ENCODE measurements around the gene RNF167.
A peak's percentile ranks its signal among the peaks of the same experiment; 100 is the strongest.

Gene RNF167

DNA sequence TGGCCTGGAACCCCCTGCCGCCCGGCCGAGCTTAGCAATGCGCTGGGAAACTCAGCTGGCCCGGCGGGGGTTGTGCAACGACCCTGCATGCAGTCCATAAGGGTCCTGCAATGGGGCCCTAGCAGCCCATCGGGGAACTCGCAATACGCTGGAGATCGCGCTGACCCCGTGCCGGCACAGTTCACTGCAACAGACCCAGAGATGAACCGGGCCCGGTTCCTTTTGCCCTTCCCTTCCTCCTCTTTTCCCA, 597 bp upstream of the RNF167 start:
- TF ChIP-seq, protein P1, sequence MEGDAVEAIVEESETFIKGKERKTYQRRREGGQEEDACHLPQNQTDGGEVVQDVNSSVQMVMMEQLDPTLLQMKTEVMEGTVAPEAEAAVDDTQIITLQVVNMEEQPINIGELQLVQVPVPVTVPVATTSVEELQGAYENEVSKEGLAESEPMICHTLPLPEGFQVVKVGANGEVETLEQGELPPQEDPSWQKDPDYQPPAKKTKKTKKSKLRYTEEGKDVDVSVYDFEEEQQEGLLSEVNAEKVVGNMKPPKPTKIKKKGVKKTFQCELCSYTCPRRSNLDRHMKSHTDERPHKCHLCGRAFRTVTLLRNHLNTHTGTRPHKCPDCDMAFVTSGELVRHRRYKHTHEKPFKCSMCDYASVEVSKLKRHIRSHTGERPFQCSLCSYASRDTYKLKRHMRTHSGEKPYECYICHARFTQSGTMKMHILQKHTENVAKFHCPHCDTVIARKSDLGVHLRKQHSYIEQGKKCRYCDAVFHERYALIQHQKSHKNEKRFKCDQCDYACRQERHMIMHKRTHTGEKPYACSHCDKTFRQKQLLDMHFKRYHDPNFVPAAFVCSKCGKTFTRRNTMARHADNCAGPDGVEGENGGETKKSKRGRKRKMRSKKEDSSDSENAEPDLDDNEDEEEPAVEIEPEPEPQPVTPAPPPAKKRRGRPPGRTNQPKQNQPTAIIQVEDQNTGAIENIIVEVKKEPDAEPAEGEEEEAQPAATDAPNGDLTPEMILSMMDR (IDR thresholded peaks at IDR 0.05; ENCODE audit: low read depth, low read length, missing control alignments): no peak
- peak overlapping the region; percentile 90 for H3K4me3 ChIP-seq (ENCODE audit: low read depth, low read length)
- no peak for DNase-seq (ENCODE audit: low read depth)

DNA sequence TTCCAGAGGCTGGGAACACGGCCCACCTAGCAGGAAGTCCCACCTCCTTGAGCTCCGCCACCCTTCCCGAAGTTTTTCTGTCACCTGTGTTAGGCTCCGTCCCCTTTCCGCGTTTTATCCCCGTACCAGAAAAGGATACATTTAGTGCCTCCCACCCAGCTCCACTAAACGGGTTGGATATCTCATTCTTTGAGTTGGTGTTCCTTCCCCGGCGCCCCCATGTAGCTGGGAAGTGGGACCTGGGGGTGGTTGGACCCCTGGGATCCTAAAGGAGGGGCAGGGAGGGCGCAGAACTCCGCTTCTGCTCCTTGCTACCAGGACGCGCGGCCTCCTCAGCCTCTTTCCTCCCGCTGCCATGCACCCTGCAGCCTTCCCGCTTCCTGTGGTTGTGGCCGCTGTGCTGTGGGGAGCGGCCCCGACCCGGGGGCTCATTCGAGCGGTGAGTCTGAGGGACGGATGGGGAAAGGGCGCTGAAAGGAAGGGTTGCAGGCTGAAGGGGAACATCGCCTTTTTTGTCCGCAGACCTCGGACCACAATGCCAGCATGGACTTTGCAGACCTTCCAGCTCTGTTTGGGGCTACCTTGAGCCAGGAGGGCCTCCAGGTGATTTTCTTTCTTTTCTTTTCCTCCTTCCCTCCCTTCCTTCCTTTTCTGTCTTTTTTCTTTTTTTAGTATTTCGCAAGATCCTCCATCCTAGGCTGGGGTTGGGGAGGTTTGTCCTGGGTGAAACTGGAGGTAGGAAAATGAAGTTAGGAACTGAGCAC, 669 bp downstream of the RNF167 start:
- no peak for DNase-seq (ENCODE audit: low read depth)
- H3K4me3 ChIP-seq (ENCODE audit: low read depth, low read length): peak overlapping the region; percentile 90
- TF ChIP-seq, protein P1 (IDR thresholded peaks at IDR 0.05; ENCODE audit: low read depth, low read length, missing control alignments): no peak

DNA sequence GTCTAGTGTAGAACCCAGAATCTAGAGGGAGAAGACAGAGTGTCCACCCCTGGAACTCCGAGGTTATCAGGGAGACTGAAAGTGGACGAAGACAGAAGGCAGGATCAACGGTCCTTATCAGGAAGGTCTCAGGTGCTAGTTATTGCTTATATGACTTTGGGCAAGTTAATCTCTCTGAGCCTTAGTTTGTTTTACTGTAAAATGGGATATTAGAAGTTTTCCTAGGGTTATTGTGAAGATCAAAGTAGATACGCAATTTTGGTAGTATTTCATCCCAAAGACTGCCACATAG, 1.2 kb downstream of the RNF167 start:
- no peak for DNase-seq (ENCODE audit: low read depth)
- TF ChIP-seq, protein P1 (IDR thresholded peaks at IDR 0.05; ENCODE audit: low read depth, low read length, missing control alignments): no peak

DNA sequence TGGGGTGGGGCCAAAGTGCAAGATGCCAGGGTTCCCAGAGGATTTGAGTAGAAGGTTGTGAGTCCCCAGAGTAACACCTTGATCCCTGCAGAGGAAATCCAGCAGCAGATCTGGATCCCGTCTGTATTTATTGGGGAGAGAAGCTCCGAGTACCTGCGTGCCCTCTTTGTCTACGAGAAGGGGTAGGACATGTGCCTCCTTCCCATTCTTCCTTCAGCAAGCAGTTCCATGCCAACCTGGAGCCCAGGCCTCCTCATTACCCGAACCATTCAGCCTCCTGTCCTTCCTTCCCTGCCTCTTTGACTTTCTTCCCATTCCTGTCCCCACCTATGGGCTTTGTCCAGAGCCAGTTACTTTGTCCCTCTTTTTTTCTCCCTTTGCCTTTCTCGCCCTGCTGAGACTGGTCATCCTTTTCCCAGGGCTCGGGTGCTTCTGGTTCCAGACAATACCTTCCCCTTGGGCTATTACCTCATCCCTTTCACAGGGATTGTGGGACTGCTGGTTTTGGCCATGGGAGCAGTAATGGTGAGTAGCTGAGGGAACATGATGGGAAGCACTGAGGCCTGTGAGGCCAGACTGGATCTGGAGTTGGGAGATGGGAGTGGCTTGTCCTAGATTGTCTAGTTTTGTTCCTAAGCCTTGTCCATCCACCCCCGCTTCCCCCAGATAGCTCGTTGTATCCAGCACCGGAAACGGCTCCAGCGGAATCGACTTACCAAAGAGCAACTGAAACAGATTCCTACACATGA, 2.9 kb downstream of the RNF167 start:
- TF ChIP-seq, protein P1 (IDR thresholded peaks at IDR 0.05; ENCODE audit: low read depth, low read length, missing control alignments): no peak
- no peak overlapping the region; the same call in 1 of the 2 replicates for H3K4me3 ChIP-seq (ENCODE audit: low read depth, low read length)
- no peak for DNase-seq (ENCODE audit: low read depth)

More for the DNA sequence above, 1.2 kb downstream of the RNF167 start:
- peak overlapping the region; percentile 90 for H3K4me3 ChIP-seq (ENCODE audit: low read depth, low read length)

DNA sequence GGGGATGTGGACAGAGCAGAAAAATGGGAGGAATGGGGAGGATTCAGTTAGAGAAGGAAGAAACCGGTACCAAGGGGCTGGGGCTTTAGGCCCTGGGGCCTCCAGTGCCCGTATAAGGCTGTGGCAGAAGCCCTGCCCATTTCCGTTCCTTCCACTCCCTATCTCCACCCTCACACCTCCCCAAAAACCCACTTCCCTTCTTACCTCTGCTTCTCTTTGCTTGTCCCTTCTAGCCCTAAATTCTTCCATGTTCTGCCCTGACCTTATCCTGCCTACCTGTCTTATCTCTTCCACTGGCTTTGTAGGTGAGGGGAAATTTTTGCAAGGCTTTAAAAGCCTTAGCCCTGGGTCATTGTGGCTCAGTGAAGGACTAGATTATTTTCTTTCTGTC, 4.1 kb downstream of the RNF167 start:
- no peak for DNase-seq (ENCODE audit: low read depth)
- H3K4me3 ChIP-seq (ENCODE audit: low read depth, low read length): peak overlapping the region; percentile 93; the same call in 1 of the 2 replicates

DNA sequence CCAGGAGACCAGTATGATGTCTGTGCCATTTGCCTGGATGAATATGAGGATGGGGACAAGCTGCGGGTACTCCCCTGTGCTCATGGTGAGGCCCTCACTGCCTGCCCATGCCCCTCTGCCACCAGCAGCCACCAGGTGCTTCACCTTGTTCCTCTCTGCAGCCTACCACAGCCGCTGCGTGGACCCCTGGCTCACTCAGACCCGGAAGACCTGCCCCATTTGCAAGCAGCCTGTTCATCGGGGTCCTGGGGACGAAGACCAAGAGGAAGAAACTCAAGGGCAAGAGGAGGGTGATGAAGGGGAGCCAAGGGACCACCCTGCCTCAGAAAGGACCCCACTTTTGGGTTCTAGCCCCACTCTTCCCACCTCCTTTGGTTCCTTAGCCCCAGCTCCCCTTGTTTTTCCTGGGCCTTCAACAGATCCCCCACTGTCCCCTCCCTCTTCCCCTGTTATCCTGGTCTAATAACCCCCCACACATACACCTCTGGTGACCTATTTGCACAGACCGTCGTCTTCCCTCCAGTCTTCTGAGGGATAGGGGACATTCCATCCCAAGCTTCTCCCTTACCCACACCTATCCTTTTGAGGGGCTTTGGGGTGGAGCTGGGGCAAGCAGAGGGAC, 4.6 kb downstream of the RNF167 start:
- no peak for DNase-seq (ENCODE audit: low read depth)
- H3K4me3 ChIP-seq (ENCODE audit: low read depth, low read length): peak overlapping the region; percentile 93
- TF ChIP-seq, protein P1 (IDR thresholded peaks at IDR 0.05; ENCODE audit: low read depth, low read length, missing control alignments): no peak

More for the DNA sequence above, 4.1 kb downstream of the RNF167 start:
- TF ChIP-seq, protein P1 (IDR thresholded peaks at IDR 0.05; ENCODE audit: low read depth, low read length, missing control alignments): no peak

Data from GM12864 (cell line).